GM18519 (cell line): ENCODE data around the gene DNAI1.

Experiments used
- ATAC-seq: cut with Tn5 transposase; IDR thresholded peaks from one replicate; pipeline ENCODE4 v1.9.1; 2021; ENCODE audit warnings: mild to moderate bottlenecking, moderate library complexity; ENCODE audit not compliant: unreplicated experiment, low FRiP score

DNAI1 gene

DNA sequence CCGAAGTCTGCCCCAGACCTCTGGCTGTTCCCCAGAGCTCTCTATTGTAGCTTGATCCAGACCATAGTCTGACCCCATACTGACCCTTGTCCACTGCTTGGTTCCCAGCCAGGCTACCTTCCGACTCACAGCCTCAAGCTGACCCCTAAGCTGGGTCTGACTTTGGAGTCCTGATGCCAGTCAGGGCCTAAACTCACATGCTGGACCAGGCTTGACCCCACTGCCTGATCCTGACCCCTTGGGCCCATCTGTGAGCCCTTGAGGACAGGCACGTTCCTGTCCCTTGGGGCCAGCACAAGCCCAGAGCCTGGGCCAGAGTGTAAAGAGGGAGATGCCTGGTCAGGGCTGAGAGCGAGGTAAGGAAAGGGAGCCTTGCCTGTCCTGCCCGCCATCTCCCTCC, 96.9 kb downstream of the DNAI1 start:
- no peak for ATAC-seq

DNA sequence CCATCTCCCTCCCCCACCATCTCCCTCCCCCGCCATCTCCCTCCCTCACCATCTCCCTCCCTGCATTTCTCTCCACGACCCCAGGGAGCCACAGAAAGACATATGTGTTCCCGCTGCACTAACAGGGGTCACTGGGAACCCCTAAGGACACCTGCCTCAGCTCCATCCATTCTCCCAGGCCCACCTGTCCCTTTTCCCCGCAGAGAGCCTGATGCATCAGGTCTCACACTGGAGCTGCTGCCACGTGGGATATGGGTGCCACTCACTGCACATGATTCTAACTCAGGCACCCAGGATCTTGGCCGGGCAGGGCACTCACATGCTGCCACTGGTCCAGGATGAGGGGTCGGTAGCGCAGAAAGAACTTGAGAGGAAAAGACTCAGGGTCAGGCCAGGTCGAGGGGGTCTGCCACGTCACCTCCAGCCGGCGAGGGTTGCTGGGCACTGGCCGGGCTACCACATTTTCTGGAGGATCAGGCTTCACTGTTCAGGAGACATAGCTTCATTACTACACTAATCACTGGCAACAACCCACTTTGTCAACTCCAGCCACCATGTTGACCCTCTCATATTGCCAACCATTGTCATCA, 97.4 kb downstream of the DNAI1 start:
- no peak for ATAC-seq

DNA sequence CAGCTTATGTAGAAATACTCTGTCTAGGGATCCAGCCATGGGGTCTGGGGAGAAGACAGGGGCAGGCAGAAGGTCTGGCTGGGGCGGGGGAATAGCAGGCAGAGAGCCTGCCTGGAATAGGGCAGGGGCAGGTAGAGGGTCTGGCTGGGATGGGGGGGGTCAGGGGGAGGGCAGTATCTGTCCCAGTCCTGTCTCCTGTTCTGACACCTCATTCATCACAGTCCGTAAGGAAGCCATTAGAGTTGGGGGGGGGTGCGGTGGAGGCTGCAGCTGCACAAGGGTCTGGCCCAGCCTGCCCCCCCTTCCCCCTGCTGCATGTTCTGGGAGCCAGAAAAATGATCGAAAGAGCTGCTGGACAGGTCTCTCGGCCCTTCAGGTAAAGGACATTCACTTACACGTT, 98.3 kb downstream of the DNAI1 start:
- no peak for ATAC-seq

DNA sequence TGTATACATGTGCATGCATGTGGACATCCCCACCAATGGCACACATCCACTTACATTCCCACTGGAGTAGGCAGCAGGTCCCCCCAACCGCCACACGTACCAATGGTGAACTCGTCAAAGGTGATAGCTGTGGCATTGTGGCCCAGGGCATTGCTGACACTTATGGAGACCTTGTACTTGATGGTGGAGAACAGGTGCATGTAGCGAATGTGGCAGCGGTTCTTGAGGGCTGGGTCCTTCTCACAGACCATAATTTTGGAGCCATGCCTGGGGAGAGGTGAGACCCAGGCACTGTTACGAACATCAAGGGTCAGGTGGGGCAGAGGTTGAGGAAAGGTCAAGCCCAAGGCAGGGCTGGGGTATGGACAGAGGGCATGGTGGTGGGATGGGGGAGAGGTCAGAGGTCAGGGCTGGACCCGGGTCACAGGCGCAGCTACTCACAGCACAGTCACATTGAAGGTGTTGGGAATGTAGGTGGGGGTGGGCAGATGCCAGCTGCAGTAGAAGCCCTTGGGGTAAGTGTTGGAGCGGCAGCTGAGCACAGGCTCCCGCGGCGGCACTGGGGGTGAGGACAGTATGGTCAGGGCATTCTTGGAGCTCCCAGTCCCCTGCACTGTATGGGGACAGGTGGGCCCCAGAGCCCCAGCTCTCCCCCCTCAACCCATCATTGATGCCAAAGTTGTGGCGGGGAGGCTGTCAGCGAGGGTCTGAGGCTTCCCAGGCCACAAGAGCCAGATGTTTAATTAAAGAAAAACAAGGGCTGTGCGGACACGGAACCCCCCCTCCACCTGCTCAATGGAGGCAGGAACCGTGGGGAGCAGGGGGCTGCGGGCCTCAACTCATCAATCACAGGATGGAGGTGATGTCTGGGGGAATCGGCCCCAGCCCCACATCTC, 99.1 kb downstream of the DNAI1 start:
- no peak for ATAC-seq

DNA sequence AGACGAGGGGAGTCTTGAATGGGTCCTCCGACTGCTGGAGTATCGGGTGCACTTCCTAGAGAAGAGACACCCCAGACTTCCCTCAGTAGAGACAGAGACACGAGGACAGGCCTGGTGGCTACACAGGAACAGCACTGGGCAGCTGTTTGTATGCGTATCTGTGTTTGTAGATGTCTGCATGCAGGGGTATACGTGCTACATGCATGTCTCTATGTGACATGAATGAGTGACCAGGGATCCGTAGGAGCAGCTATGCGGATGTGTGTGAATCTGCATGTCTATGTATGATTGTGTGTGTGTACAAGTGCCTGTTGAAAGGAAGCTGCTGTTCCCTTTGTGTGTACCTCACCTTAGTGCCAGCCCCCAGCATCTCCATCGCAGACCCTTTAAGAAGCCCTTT, 99.8 kb downstream of the DNAI1 start:
- no peak for ATAC-seq

DNA sequence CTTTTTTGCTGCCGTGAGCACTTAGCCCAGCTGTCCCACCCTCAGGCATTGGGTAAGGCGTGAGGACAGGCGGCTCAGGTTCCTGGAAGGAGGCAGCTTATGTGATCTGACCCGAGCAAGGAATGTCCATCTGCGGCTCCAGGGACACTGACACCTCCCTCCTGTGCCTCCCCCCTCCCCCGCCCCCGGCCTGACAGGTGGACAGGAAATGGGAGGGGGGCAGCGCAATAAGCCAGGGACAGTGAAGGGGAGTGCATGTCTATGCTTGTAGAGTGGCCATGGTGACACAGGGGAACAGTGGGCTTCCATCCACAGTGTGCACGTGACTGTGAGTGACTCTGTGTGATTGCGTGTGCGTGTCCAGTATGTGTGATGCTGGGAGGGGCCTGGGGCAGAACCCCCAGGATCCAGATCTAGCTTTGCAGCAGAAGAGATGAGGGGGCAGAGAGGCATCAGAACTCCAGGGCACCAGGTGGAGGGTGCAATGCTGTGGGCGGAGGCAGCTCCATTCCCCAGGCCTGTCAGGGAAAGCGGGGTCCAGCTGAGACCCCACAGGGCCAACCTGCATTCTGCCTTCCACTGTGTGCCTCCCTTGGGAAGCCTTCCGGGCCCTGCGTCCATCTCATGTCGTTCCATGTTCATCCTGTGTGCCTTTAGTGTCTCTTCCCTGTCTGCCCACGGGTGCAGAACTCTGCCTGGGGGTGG, 100.5 kb downstream of the DNAI1 start:
- no peak for ATAC-seq

GRCh38 chr9:34559624-34560455, 101.2 kb downstream of the DNAI1 start:
- ATAC-seq = no peak

DNA sequence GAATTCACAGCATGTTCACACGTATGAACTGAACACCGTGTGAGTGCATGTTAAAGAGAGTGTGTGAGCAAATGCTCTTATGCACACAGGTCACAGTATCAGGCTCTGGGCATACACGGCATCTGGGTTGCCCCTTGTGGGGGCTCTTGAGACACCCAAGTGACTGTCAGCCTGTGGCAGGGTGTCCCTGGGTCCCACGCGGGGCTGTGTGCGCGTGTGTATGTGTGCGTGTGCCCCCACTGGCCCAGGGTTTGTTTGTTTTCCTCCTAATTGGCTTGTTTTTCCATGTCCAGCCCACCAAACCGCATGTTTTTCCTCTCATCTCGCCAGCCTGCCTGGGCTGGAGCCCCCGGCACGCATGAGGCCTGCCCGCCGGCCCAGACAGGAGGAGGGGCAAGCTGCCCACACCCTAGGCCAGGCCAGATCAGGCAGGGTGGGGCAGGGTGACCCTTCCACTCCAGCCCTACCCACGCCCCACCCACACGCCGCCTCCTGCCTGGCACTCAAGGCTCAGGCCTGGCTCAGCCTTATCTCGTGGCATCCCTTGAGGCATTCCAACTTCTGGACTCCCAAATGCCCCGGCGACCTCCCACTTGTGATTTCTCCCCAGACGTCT, 102.1 kb downstream of the DNAI1 start:
- ATAC-seq = no peak

DNA sequence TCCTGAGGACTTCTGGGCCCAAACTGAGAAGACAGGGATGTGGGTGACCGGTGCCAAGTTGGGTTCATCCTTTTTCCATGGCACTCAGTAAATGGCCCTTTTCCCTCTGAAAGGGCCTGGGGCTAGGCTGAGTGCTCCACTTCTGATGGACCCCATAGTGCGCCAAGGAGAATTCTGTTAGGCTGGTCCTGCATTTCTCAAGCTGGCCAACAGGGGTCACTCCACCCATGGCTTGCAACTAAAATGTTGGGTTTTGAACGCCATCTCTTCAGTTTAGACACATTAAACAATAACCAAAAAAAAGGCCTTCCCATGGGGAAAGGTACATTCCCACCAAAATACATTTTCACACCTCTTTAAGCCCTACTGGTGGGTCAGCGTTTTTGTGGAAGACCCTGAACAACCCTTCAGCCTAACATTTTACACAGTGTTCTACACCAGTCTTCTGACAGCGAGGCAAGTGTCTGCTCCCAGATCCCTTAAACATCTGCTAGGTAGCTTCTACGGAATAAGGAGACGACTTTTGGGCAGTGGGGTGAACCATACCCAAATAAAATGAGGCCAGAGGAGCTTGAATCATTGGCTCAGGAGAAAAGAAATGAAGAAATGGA, 103.6 kb downstream of the DNAI1 start:
- ATAC-seq = no peak

- ATAC-seq = no peak
These were observed 104.7 kb downstream of the DNAI1 start for GRCh38 chr9:34563262-34563661.

- ATAC-seq = no peak
These were observed 106.0 kb downstream of the DNAI1 start for GRCh38 chr9:34564617-34565016.

GRCh38 chr9:34565856-34566255, 107.3 kb downstream of the DNAI1 start:
- ATAC-seq = no peak

DNA sequence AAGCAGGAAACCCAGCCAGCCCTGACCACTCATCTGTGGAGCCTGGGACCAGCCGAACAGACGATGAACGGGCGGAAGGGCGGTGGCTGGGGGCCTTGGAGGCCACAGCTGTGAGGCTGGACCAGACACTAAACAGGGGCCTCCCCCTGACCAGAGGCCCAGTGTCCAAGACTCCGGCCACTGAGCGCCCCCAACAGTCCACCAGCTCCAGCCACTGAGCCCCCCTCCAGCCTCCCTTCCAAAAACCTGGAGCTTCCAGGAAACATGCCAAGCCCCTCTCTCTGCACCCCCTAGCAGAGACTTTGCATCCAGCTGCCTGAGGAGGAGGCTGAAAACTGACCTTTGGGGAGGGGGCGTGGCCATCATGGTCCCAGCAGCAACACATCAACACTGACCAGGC, 107.7 kb downstream of the DNAI1 start:
- no peak for ATAC-seq

DNA sequence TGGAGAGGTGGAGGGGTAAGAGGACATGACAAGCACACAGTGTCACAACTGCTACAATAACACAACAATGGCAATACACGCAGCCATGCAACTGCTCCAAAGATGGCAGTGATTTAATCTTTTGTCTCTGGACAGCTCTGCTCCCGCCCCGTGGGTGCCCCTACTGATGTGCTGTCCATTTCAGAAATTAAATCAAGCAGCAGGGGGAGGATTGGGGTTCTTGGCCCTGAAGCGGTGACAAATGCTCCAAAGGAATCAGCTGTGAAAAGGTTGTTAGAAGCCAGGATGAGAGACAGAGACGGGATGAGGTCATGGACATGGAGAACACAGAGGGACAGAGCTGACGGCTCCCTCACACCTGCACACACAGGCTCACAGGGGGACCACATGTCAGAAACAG, 108.4 kb downstream of the DNAI1 start:
- ATAC-seq = no peak

- no peak for ATAC-seq
These were observed 109.5 kb downstream of the DNAI1 start for GRCh38 chr9:34568133-34568532.

DNA sequence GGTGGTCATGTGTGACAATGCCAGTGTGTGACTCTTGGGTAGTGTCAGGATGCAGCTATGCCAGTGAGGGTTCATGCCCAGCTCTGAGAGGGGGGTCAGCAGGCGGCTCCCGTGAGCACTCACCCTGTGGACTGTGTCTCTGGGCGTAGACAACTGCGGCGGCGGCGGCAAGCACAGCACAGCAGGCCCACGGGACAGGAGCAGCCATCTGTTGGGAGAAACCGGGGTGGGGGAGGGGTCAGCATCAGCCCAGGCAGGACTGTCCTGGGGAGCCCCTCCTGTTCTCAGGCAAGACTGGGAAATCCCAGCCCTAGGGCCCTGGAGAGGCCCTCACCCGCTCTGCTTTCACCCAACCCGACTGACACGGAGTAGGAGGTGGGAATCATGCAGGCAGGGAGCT, 110.2 kb downstream of the DNAI1 start:
- no peak for ATAC-seq

DNA sequence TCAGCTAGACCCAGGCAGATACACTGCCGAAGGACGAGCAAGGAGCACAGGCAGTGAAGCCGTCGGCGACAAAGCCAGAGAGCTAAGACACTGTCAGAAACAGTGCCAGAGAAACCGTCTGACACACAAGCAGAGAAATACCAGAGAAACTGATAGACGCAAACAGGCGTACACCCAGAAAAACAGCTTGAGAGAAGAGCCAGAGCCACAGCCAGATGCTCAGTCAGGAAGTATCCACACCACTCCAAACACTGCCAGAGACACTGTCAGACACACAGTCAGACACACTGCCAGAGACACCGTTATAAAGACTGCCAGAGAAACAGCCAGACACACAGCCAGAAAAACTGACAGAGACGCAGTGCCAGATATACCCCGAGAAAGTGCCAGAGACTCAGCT, 111.8 kb downstream of the DNAI1 start:
- no peak for ATAC-seq
